Loucy (cell line): ENCODE results near the gene GID8.

Experiments
- H2AFZ ChIP-seq: fragments of 200-600 bp; sonication (generic); 2 replicates; pipeline ENCODE4 v1.6.0; 2016; ENCODE audit warnings: antibody characterized with exemption, mild to moderate bottlenecking, low read length, moderate library complexity
- H3F3A ChIP-seq: fragments of 200-600 bp; 2 replicates; pipeline ENCODE4 v1.6.0; 2016; ENCODE audit warnings: antibody characterized with exemption, low read depth, mild to moderate bottlenecking
- H3K27me3 ChIP-seq: fragments of 200-600 bp; sonication (generic); 2 replicates; pipeline ENCODE4 v1.6.1; 2014; ENCODE audit warnings: low read length, mild to moderate bottlenecking; ENCODE audit not compliant: insufficient read depth, poor library complexity, severe bottlenecking
- H3K36me3 ChIP-seq: fragments of 200-600 bp; sonication (generic); 2 replicates; pipeline ENCODE4 v1.6.1; 2016; ENCODE audit warnings: low read length; ENCODE audit not compliant: insufficient read depth
- H3K4me1 ChIP-seq: fragments of 200-600 bp; sonication (generic); 2 replicates; pipeline ENCODE4 v1.5.1; 2014; ENCODE audit warnings: low read length, mild to moderate bottlenecking; ENCODE audit not compliant: insufficient read depth, poor library complexity, severe bottlenecking
- H3K4me2 ChIP-seq: fragments of 200-600 bp; sonication (generic); 2 replicates; pipeline ENCODE4 v1.6.0; 2014; ENCODE audit warnings: antibody characterized with exemption, low read length, low read depth, mild to moderate bottlenecking; ENCODE audit not compliant: poor library complexity, severe bottlenecking
- H3K4me3 ChIP-seq: fragments of 200-600 bp; sonication (generic); 2 replicates; pipeline ENCODE4 v1.5.1; 2014; ENCODE audit warnings: low read length, mild to moderate bottlenecking, mixed read lengths; ENCODE audit not compliant: poor library complexity, severe bottlenecking
- H3K79me2 ChIP-seq: fragments of 200-600 bp; sonication (generic); 2 replicates; pipeline ENCODE4 v1.6.1; 2014; ENCODE audit warnings: low read length; ENCODE audit not compliant: insufficient read depth
- H3K9ac ChIP-seq: fragments of 200-600 bp; sonication (generic); 2 replicates; pipeline ENCODE4 v1.6.0; 2014; ENCODE audit warnings: mild to moderate bottlenecking, low read depth, low read length, moderate library complexity; ENCODE audit not compliant: poor library complexity, severe bottlenecking
- H3K9me2 ChIP-seq: fragments of 200-600 bp; sonication (generic); replicated peaks from 2 replicates; pipeline ENCODE4 v1.6.1; 2016; ENCODE audit warnings: low read depth, low read length, mixed read lengths
- H3K9me3 ChIP-seq: fragments of 200-600 bp; sonication (generic); 2 replicates; pipeline ENCODE4 v1.6.1; 2014; ENCODE audit warnings: mild to moderate bottlenecking, antibody characterized with exemption, low read length, low read depth; ENCODE audit not compliant: insufficient read depth
- H4K20me1 ChIP-seq: fragments of 200-600 bp; sonication (generic); 2 replicates; pipeline ENCODE4 v1.6.0; 2014; ENCODE audit warnings: antibody characterized with exemption, low read length, mild to moderate bottlenecking; ENCODE audit not compliant: insufficient read depth, poor library complexity, severe bottlenecking
- EZH2phosphoT487 ChIP-seq: fragments of 200-600 bp; IDR thresholded peaks from 2 replicates; pipeline ENCODE4 v1.6.1; 2018; ENCODE audit warnings: antibody characterized with exemption, mild to moderate bottlenecking, moderate library complexity, borderline replicate concordance
- TF ChIP-seq, protein P1 (sequence below): fragments of 200-600 bp; sonication (generic); conservative IDR thresholded peaks from 2 replicates; pipeline ENCODE4 v1.5.1; 2014; ENCODE audit warnings: mild to moderate bottlenecking, antibody characterized with exemption, low read length

GID8 gene

DNA sequence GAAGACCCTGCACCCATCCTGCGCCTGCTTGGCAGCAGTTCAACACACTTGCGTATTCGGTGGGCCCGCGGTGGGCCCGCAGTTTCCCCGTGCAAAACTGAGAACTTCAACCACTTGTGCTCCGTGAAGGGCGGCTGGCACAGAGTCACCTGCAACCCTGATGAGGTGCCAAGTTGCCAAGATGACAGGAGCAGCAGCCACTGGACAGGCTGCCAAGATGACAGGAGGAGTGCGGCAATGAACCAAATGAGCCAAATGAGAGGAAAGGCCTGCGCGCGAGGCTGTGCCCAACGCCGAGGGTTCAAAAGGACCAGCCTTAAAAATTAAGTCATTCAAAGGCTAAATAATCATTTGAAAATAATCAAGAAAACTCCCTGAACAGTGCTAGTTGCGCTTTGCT lies 31.7 kb upstream of the GID8 start:
- no peak overlapping the region for H3K4me2 ChIP-seq
- H3K9ac ChIP-seq = no peak overlapping the region
- no peak for TF ChIP-seq EZH2phosphoT487
- TF ChIP-seq, protein P1, sequence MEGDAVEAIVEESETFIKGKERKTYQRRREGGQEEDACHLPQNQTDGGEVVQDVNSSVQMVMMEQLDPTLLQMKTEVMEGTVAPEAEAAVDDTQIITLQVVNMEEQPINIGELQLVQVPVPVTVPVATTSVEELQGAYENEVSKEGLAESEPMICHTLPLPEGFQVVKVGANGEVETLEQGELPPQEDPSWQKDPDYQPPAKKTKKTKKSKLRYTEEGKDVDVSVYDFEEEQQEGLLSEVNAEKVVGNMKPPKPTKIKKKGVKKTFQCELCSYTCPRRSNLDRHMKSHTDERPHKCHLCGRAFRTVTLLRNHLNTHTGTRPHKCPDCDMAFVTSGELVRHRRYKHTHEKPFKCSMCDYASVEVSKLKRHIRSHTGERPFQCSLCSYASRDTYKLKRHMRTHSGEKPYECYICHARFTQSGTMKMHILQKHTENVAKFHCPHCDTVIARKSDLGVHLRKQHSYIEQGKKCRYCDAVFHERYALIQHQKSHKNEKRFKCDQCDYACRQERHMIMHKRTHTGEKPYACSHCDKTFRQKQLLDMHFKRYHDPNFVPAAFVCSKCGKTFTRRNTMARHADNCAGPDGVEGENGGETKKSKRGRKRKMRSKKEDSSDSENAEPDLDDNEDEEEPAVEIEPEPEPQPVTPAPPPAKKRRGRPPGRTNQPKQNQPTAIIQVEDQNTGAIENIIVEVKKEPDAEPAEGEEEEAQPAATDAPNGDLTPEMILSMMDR = no peak
- H3K9me2 ChIP-seq = no peaks in the 10 kb centered on the region
- H3K9me3 ChIP-seq = no peaks in the 10 kb centered on the region
- no peaks in the 10 kb centered on the region for H3K4me1 ChIP-seq
- no peak overlapping the region for H2AFZ ChIP-seq
- H4K20me1 ChIP-seq = peaks cover 34% of the 10 kb centered on the region
- H3K36me3 ChIP-seq = peaks cover 100% of the 10 kb centered on the region
- H3F3A ChIP-seq = peaks cover 5% of the 10 kb centered on the region; the same call in 1 of the 2 replicates
- H3K4me3 ChIP-seq = no peak overlapping the region
- no peaks in the 10 kb centered on the region for H3K27me3 ChIP-seq
- peaks cover 42% of the 10 kb centered on the region for H3K79me2 ChIP-seq

DNA sequence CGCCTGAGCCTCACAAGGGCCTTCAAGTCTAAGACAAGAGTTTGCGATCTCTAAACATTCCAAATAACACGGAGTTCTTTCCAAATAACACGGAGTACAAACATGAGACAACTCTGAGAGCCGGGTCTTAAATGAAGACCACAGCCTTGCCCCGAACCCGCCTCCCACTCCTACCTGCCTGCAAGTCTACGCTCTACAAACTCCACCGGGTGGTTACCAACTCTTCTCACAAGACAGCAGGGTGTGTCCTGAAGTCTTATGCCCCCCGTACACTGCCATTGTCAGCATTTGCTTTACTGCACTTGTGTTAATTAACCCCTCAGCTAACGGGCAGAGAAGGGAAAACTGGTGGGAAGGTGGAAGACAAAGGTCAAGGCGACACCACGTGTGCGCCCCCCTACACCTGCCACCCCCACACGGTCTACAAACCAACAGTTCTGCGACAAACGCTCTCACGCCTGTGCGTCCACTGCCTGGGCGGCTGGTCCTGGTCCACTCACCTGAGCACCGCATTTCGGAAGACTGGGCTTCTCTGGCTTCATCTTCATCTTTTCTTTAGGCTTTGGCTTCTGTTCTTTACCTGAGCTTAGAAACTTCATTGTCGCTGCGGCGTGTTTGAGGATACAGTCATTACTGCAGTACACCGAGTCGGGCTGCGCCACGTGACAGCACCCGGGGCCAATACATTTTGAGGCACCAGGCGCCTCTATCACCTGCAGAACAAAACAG lies 31.1 kb upstream of the GID8 start:
- peaks cover 100% of the 10 kb centered on the region for H3K36me3 ChIP-seq
- H3K79me2 ChIP-seq = peaks cover 48% of the 10 kb centered on the region
- peaks cover 40% of the 10 kb centered on the region for H4K20me1 ChIP-seq

DNA sequence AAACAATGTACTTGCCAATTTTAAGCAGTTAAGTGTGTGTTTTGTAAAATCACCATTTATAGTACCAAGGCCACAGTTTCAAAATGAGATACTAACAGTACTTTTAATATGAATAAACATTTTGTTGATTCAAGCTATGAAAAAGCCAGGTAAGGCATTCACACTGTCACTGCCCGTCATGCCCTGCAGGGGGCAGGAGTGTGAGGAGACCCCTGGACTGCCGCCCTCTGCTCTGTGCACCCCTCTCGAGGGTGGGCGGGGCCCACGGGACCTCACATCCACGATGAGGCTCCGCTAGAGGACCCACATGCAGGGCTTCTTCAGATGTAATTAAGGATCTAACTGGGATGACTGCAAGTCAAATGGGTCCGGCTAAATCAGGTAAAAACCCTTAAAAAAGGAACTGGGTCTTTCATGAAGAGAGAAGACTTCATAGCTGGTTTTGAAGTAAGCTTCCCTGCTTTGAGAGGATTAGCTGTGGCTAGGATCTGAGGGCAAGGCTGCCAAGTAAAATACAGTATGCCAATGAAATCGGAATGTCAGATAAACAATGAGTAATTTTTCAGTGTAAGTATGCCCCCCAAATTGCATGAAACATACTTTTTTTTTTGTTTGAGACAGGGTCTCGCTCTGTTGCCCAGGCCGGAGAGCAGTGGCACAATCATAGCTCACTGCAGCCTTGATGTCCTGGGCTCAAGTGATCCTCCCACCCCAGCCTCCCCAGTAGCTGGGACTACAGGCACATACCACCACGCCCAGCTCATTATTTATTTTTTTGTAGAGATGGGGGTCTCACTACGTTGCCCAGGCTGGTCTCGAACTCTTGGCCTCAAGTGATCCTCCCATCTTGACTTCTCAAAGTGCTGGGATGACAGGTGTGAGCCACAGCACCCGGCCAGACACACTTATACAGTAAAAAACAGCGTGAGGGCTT lies 30.3 kb upstream of the GID8 start:
- Histone ChIP-seq H3K4me1 (no peaks in the 10 kb centered on the region), H3K4me3 (no peak overlapping the region), H3K9me2 (no peaks in the 10 kb centered on the region), H4K20me1 (peaks cover 48% of the 10 kb centered on the region), H3K4me2 (no peak overlapping the region), H3K27me3 (no peaks in the 10 kb centered on the region), H3K9ac (no peak overlapping the region), H3K79me2 (peaks cover 57% of the 10 kb centered on the region), H3K36me3 (peaks cover 100% of the 10 kb centered on the region), H2AFZ (no peak overlapping the region), H3F3A (no peaks in the 10 kb centered on the region; the same call in 1 of the 2 replicates), H3K9me3 (no peaks in the 10 kb centered on the region)
- no peak for TF ChIP-seq EZH2phosphoT487
- TF ChIP-seq, protein P1 = peak; percentile 72

More for the DNA sequence above, 31.1 kb upstream of the GID8 start:
- H3F3A ChIP-seq = peaks cover 5% of the 10 kb centered on the region; the same call in 1 of the 2 replicates
- no peaks in the 10 kb centered on the region for H3K27me3 ChIP-seq
- H3K9me2 ChIP-seq = no peaks in the 10 kb centered on the region
- TF ChIP-seq EZH2phosphoT487 = no peak
- TF ChIP-seq, protein P1 = no peak
- no peak overlapping the region for H2AFZ ChIP-seq
- no peaks in the 10 kb centered on the region for H3K9me3 ChIP-seq
- no peaks in the 10 kb centered on the region for H3K4me1 ChIP-seq
- H3K4me3 ChIP-seq = no peak overlapping the region
- no peak overlapping the region for H3K9ac ChIP-seq
- H3K4me2 ChIP-seq = no peak overlapping the region
